OCI-LY1 (cell line): ENCODE results near the gene SCAF8.

ENCODE experiments used
- H2AFZ ChIP-seq: fragments of 200-600 bp; sonication (generic), shearing (Covaris generic); 2 replicates; pipeline ENCODE4 v1.6.0; 2014; ENCODE audit warnings: antibody characterized with exemption, mild to moderate bottlenecking, low read length
- H3F3A ChIP-seq: fragments of 200-600 bp; sonication (generic), shearing (Covaris generic); 2 replicates; pipeline ENCODE4 v1.6.0; 2014; ENCODE audit warnings: mild to moderate bottlenecking, antibody characterized with exemption, low read length, moderate library complexity; ENCODE audit not compliant: insufficient read depth
- H3K27ac ChIP-seq: fragments of 200-600 bp; sonication (generic); 2 replicates; pipeline ENCODE4 v1.5.1; 2014; ENCODE audit warnings: low read length, mixed run types, mild to moderate bottlenecking, low read depth; ENCODE audit not compliant: poor library complexity, severe bottlenecking
- H3K27me3 ChIP-seq: fragments of 200-600 bp; sonication (generic); 2 replicates; pipeline ENCODE4 v1.6.0; 2014; ENCODE audit warnings: antibody characterized with exemption, mild to moderate bottlenecking, low read length, moderate library complexity; ENCODE audit not compliant: insufficient read depth
- H3K36me3 ChIP-seq: fragments of 200-600 bp; sonication (generic); 2 replicates; pipeline ENCODE4 v1.6.1; 2014; ENCODE audit warnings: mild to moderate bottlenecking, antibody characterized with exemption, low read length, moderate library complexity, mixed read lengths; ENCODE audit not compliant: insufficient read depth
- H3K4me1 ChIP-seq: fragments of 200-600 bp; sonication (generic); 2 replicates; pipeline ENCODE4 v1.5.1; 2014; ENCODE audit warnings: mild to moderate bottlenecking, low read length, moderate library complexity; ENCODE audit not compliant: insufficient read depth, severe bottlenecking
- H3K4me2 ChIP-seq: fragments of 200-600 bp; sonication (generic), shearing (Covaris generic); 2 replicates; pipeline ENCODE4 v1.6.1; 2014; ENCODE audit warnings: low read length
- H3K4me3 ChIP-seq: fragments of 200-600 bp; sonication (generic); 2 replicates; pipeline ENCODE4 v1.5.1; 2014; ENCODE audit warnings: low read length, low read depth, mild to moderate bottlenecking, mixed read lengths; ENCODE audit not compliant: poor library complexity, severe bottlenecking
- H3K79me2 ChIP-seq: fragments of 200-600 bp; shearing (Covaris generic); 2 replicates; pipeline ENCODE4 v1.6.1; 2016; ENCODE audit warnings: mixed run types, low read length, mixed read lengths; ENCODE audit not compliant: insufficient read depth
- H3K9ac ChIP-seq: fragments of 200-600 bp; sonication (generic), shearing (Covaris generic); 2 replicates; pipeline ENCODE4 v1.6.1; 2014; ENCODE audit warnings: mild to moderate bottlenecking, low read length, mixed read lengths
- H3K9me2 ChIP-seq: fragments of 200-600 bp; sonication (generic), shearing (Covaris generic); 2 replicates; pipeline ENCODE4 v1.6.1; 2014; ENCODE audit warnings: low read depth, mild to moderate bottlenecking, low read length, mixed read lengths
- H3K9me3 ChIP-seq: fragments of 200-600 bp; shearing (Covaris generic); 2 replicates; pipeline ENCODE4 v1.6.1; 2014; ENCODE audit warnings: low read length, mixed read lengths
- H4K20me1 ChIP-seq: fragments of 200-600 bp; sonication (generic), shearing (Covaris generic); 2 replicates; pipeline ENCODE4 v1.6.0; 2016; ENCODE audit warnings: mild to moderate bottlenecking, low read length; ENCODE audit not compliant: insufficient read depth
- EZH2 ChIP-seq: fragments of 200-600 bp; sonication (generic), shearing (Covaris generic); IDR thresholded peaks from 2 replicates; pipeline ENCODE4 v1.8.0; 2017; ENCODE audit warnings: borderline replicate concordance, mixed run types, mild to moderate bottlenecking, antibody characterized with exemption, low read length, moderate library complexity, mixed read lengths
- TF ChIP-seq, protein P1 (sequence below): fragments of 200-600 bp; sonication (generic), shearing (Covaris generic); IDR thresholded peaks from 2 replicates; pipeline ENCODE4 v1.5.1; 2017; ENCODE audit warnings: mild to moderate bottlenecking, antibody characterized with exemption, low read length, moderate library complexity, mixed read lengths

SCAF8 gene

GRCh38 chr6:154785075-154785474 lies 51.9 kb downstream of the SCAF8 start:
- peaks cover 23% of the 10 kb centered on the region for H3K79me2 ChIP-seq
- no peaks in the 10 kb centered on the region for H3K9me2 ChIP-seq
- no peak overlapping the region for H3K4me3 ChIP-seq
- H2AFZ ChIP-seq = no peak overlapping the region
- no peak overlapping the region for H3K9ac ChIP-seq
- no peak for TF ChIP-seq EZH2
- TF ChIP-seq, protein P1, sequence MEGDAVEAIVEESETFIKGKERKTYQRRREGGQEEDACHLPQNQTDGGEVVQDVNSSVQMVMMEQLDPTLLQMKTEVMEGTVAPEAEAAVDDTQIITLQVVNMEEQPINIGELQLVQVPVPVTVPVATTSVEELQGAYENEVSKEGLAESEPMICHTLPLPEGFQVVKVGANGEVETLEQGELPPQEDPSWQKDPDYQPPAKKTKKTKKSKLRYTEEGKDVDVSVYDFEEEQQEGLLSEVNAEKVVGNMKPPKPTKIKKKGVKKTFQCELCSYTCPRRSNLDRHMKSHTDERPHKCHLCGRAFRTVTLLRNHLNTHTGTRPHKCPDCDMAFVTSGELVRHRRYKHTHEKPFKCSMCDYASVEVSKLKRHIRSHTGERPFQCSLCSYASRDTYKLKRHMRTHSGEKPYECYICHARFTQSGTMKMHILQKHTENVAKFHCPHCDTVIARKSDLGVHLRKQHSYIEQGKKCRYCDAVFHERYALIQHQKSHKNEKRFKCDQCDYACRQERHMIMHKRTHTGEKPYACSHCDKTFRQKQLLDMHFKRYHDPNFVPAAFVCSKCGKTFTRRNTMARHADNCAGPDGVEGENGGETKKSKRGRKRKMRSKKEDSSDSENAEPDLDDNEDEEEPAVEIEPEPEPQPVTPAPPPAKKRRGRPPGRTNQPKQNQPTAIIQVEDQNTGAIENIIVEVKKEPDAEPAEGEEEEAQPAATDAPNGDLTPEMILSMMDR = no peak
- no peaks in the 10 kb centered on the region for H3K27me3 ChIP-seq
- H3K4me1 ChIP-seq = no peaks in the 10 kb centered on the region
- H3K27ac ChIP-seq = no peak overlapping the region
- H3K4me2 ChIP-seq = no peak overlapping the region
- no peaks in the 10 kb centered on the region for H3K9me3 ChIP-seq
- H3F3A ChIP-seq = no peaks in the 10 kb centered on the region
- H4K20me1 ChIP-seq = no peaks in the 10 kb centered on the region
- peaks cover 59% of the 10 kb centered on the region for H3K36me3 ChIP-seq

DNA sequence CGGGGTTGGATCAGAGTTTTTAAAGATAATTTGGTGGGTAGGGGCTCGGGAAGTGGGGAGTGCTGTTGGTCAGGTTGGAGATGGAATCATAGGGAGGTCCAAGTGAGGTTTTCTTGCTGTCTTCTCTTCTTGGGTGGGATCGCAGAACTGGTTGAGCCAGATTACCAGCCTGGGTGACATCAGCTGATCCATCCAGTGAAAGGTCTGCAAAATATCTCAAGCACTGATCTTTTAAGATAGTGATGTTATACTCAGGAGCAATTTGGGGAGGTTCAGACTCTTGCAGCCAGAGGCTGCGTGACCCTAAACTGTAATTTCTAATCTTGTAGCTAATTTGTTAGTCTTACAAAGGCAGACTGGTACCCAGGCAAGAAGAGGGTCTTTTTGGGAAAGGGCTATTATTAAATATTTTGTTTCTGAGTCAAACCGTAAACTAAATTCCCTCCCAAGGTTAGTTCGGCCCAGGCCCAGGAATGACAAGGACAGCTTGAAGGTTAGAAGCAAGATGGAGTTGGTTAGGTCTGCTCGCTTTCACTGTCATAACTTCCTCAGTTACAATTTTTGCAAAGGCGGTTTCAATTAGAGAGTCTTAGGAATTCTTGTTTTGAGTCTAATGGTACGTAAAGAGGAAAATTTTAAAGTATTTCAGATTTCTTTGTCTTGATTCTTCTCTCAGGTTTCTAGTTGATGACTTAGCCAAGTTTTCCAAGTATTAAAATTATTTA lies 53.1 kb downstream of the SCAF8 start:
- Histone ChIP-seq H3K27ac (no peak overlapping the region), H3K4me2 (no peak overlapping the region), H3K36me3 (peaks cover 47% of the 10 kb centered on the region)

DNA sequence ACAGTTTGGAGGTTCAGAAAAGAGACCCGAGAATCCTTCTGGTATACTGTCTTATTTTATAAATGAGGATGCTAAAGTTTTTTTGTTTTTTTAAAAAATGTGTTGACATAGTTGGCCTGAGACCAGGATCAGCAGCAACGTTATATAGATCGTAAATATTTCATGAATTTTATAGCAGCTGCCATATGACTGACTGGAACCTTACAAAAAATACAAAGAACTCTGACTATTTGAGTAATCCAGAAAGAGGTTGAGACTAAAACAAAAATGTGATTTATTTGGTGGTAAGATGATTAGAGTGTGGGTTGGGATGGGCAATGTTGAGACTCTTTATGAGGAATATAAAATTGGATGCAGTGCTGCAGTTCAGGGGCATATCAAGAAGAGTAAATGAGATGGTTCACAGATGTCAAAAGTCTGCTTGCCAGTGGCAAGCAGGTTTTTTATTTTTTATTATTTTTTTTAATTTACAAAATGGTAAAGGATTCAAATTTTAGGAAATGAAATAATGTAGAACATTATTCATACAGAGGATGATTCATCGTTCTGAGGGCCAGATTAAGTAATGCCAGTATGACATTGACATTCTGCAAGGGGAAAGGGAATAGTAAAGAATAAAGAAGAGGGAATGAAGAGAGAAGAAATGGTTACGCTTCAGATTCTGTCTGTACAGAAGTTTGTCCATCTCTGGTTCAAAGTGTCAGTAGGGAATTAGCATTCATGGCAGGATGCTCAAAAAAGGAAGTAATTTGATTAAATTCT lies 58.5 kb downstream of the SCAF8 start:
- Histone ChIP-seq H3F3A (no peaks in the 10 kb centered on the region), H3K9ac (no peak overlapping the region), H3K4me2 (no peak overlapping the region), H2AFZ (no peak overlapping the region), H3K36me3 (peaks cover 64% of the 10 kb centered on the region), H3K79me2 (no peaks in the 10 kb centered on the region; the same call in 1 of the 2 replicates), H4K20me1 (no peaks in the 10 kb centered on the region), H3K27ac (no peak overlapping the region), H3K27me3 (no peaks in the 10 kb centered on the region), H3K4me3 (no peak overlapping the region), H3K9me2 (no peaks in the 10 kb centered on the region), H3K4me1 (no peaks in the 10 kb centered on the region), H3K9me3 (no peaks in the 10 kb centered on the region)
- TF ChIP-seq EZH2 = no peak

More for the DNA sequence above, 53.1 kb downstream of the SCAF8 start:
- no peaks in the 10 kb centered on the region for H4K20me1 ChIP-seq
- no peak for TF ChIP-seq EZH2
- TF ChIP-seq, protein P1 = no peak
- H2AFZ ChIP-seq = no peak overlapping the region
- no peaks in the 10 kb centered on the region for H3K9me2 ChIP-seq
- H3K4me1 ChIP-seq = no peaks in the 10 kb centered on the region
- H3K9me3 ChIP-seq = no peaks in the 10 kb centered on the region
- peaks cover 23% of the 10 kb centered on the region for H3K79me2 ChIP-seq
- H3K4me3 ChIP-seq = no peak overlapping the region
- no peaks in the 10 kb centered on the region for H3K27me3 ChIP-seq
- H3F3A ChIP-seq = no peaks in the 10 kb centered on the region
- no peak overlapping the region for H3K9ac ChIP-seq
